ENCODE data around the gene HAAO. TPM values are rescaled to one million over a fixed set of nuclear protein-coding genes. Genes with fewer than 3 reads are reported as not detected.

The HAAO gene
- total and polyA plus RNA-seq, 2 of the 8 experiments (the other 6 are each of a cell fraction or from before 2014, with no cell fraction given) = 2.5 to 7.0 TPM

DNA sequence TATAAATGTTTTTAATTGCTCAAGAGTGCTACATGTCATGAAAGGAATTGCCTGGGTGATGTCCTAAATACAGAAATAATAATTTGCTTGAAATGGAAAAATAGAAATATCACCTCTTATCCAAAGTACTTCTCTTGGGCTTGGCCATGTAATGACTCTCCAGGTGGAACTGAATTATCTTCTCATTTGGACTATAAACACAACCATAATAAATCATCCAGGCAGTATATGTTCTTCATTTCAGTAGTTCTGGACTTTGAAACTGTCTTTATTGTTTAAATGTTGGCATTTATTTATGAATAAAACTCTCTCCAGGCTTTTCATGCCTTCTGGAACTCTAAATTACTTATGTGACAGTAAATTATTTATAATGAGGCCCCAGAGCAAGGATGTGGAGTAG is 68.9 kb downstream of the HAAO start:
- Histone ChIP-seq H3K23me2 (ENCODE audit: low read depth, low read length) (no peaks in the 10 kb centered on the region), H4K20me1 (replicated peaks in 1 of 2; ENCODE audit: control insufficient read depth in 1 of 2, insufficient read depth in 2 of 2, low read length in 2 of 2) (no peaks in the 10 kb centered on the region), H3K23ac (ENCODE audit: insufficient read length) (no peak overlapping the region), H3K18ac (ENCODE audit: extremely low read depth, low read length) (no peak overlapping the region), H3K14ac (ENCODE audit: insufficient read length) (no peak overlapping the region), H2BK120ac (replicated peaks; ENCODE audit: low read depth, low read length) (no peak overlapping the region), H2BK5ac (ENCODE audit: low read depth, low read length) (no peak overlapping the region), H4K8ac (ENCODE audit: extremely low read depth, insufficient read depth, low read length) (no peak overlapping the region), H4K5ac (ENCODE audit: insufficient read length, low read depth, low read length) (no peak overlapping the region), H2BK12ac (ENCODE audit: low read depth, low read length) (no peak overlapping the region), H3K27ac (ENCODE audit: low read depth, low read length) (no peak overlapping the region), H3K4me2 (ENCODE audit: insufficient read depth in 1 of 2, low read depth in 2 of 2, low read length in 2 of 2) (no peak overlapping the region), H3K4ac (replicated peaks; ENCODE audit: insufficient read length, low read depth, low read length) (no peak overlapping the region), H3K9ac (replicated peaks in 1 of 4; ENCODE audit: extremely low read depth in 1 of 4, low read depth in 3 of 4, low read length in 3 of 4) (no peak overlapping the region), H3K4me1 (replicated peaks in 1 of 4; ENCODE audit: control insufficient read depth in 3 of 4, insufficient read depth in 4 of 4, low read length in 3 of 4) (peaks cover 0 to 10% (median 0%) of the 10 kb centered on the region in 4 experiments; a peak in 2 of 7 replicates), H3K36me3 (ENCODE audit: control insufficient read depth in 2 of 4, insufficient read depth in 4 of 4, low read length in 3 of 4) (no peaks in the 10 kb centered on the region; a peak in 2 of 8 replicates), H2AK5ac (ENCODE audit: low read depth, low read length) (no peak overlapping the region), H3K9me3 (ENCODE audit: insufficient read depth in 2 of 2, low read depth in 1 of 2, low read length in 1 of 2) (no peaks in the 10 kb centered on the region), H3K27me3 (replicated peaks in 1 of 4; ENCODE audit: control insufficient read depth in 3 of 4, extremely low read depth in 1 of 4, insufficient read depth in 3 of 4, low read length in 3 of 4) (no peaks in the 10 kb centered on the region), H3K79me2 (ENCODE audit: control insufficient read depth in 1 of 2, insufficient read depth in 2 of 2, low read length in 2 of 2) (no peaks in the 10 kb centered on the region), H3K4me3 (ENCODE audit: extremely low read depth in 1 of 4, insufficient read depth in 2 of 4, low read depth in 3 of 4, low read length in 4 of 4) (no peak overlapping the region), H4K91ac (replicated peaks; ENCODE audit: insufficient read length, low read length) (no peak overlapping the region), H3K79me1 (ENCODE audit: low read depth, low read length) (no peaks in the 10 kb centered on the region), H2AFZ (ENCODE audit: low read length) (no peak overlapping the region), H2BK20ac (ENCODE audit: low read length) (no peak overlapping the region), H3K56ac (replicated peaks; ENCODE audit: insufficient read length, low read depth, low read length) (no peak overlapping the region), H2BK15ac (ENCODE audit: low read length) (no peak overlapping the region)
- DNase-seq (ENCODE audit: low read depth in 1 of 2, low spot score in 2 of 2) (no peak), FAIRE-seq (no peak)
- CTCF ChIA-PET (ENCODE audit: partially characterized antibody) = no interaction called here
- POLR2A ChIA-PET (ENCODE audit: partially characterized antibody) = no interaction called here
- TF ChIP-seq, protein P1, sequence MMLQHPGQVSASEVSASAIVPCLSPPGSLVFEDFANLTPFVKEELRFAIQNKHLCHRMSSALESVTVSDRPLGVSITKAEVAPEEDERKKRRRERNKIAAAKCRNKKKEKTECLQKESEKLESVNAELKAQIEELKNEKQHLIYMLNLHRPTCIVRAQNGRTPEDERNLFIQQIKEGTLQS (IDR thresholded peaks at IDR 0.05; ENCODE audit: insufficient read depth, low read depth, low read length) = no peak
- no peak for TF ChIP-seq KDM4A (IDR thresholded peaks at IDR 0.05; ENCODE audit: low read depth, low read length, severe bottlenecking)
- no peak for TF ChIP-seq EGR1 (IDR thresholded peaks at IDR 0.05; ENCODE audit: borderline replicate concordance, low read depth, low read length)
- no peak for TF ChIP-seq RFX5 (IDR thresholded peaks at IDR 0.05; ENCODE audit: borderline replicate concordance, low read depth, low read length)
- no peak for TF ChIP-seq BRCA1 (IDR thresholded peaks at IDR 0.05; ENCODE audit: low read depth, low read length)
- no peak for TF ChIP-seq SP2 (IDR thresholded peaks at IDR 0.05; ENCODE audit: low read length)
- TF ChIP-seq GABPA (IDR thresholded peaks at IDR 0.05; ENCODE audit: borderline replicate concordance, insufficient read depth, low read length) = no peak
- no peak for TF ChIP-seq CBX8 (IDR thresholded peaks at IDR 0.05; ENCODE audit: borderline replicate concordance, low read depth, low read length)
- TF ChIP-seq NRF1 (IDR thresholded peaks at IDR 0.05; ENCODE audit: low read depth, low read length) = no peak
- no peak for TF ChIP-seq RBBP5 (IDR thresholded peaks at IDR 0.05; ENCODE audit: borderline replicate concordance, low read depth, low read length)
- no peak for TF ChIP-seq CEBPB (IDR thresholded peaks at IDR 0.05; ENCODE audit: low read depth, low read length)
- TF ChIP-seq TAF1 (IDR thresholded peaks at IDR 0.05; ENCODE audit: low read depth, low read length) = no peak
- TF ChIP-seq, protein P2, sequence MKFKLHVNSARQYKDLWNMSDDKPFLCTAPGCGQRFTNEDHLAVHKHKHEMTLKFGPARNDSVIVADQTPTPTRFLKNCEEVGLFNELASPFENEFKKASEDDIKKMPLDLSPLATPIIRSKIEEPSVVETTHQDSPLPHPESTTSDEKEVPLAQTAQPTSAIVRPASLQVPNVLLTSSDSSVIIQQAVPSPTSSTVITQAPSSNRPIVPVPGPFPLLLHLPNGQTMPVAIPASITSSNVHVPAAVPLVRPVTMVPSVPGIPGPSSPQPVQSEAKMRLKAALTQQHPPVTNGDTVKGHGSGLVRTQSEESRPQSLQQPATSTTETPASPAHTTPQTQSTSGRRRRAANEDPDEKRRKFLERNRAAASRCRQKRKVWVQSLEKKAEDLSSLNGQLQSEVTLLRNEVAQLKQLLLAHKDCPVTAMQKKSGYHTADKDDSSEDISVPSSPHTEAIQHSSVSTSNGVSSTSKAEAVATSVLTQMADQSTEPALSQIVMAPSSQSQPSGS (IDR thresholded peaks at IDR 0.05; ENCODE audit: low read length) = no peak
- TF ChIP-seq, protein P3, sequence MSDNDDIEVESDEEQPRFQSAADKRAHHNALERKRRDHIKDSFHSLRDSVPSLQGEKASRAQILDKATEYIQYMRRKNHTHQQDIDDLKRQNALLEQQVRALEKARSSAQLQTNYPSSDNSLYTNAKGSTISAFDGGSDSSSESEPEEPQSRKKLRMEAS (IDR thresholded peaks at IDR 0.05) = no peak

Data from H1 (cell line).